H9 (cell line): ENCODE results near the gene ANAPC15. TPM values are rescaled to one million over a fixed set of nuclear protein-coding genes. Genes with fewer than 3 reads are reported as not detected.

Experiments
- DNase-seq: peaks from one replicate; pipeline ENCODE4 v3.0.0-alpha.2; 2017
- H2AFZ ChIP-seq: one replicate; pipeline ENCODE4 v1.6.1; 2013; ENCODE audit warnings: mild to moderate bottlenecking, low read length, control low read depth, moderate library complexity
- H2AK5ac ChIP-seq: 2 replicates; pipeline ENCODE4 v1.6.1; 2013; ENCODE audit warnings: low read length, control low read depth, mixed read lengths; ENCODE audit not compliant: insufficient read length
- H2BK120ac ChIP-seq: one replicate; pipeline ENCODE4 v1.6.1; 2013; ENCODE audit warnings: low read depth, mild to moderate bottlenecking, low read length, control low read depth, inconsistent platforms; ENCODE audit not compliant: poor library complexity, severe bottlenecking
- H2BK12ac ChIP-seq: 2 replicates; pipeline ENCODE4 v1.6.1; 2013; ENCODE audit warnings: low read length, control low read depth, mixed read lengths, low read depth; ENCODE audit not compliant: insufficient read length
- H2BK15ac ChIP-seq: 2 replicates; pipeline ENCODE4 v1.6.1; 2013; ENCODE audit warnings: low read depth, low read length, control low read depth
- H2BK20ac ChIP-seq: one replicate; pipeline ENCODE4 v1.6.1; 2013; ENCODE audit warnings: low read depth, mild to moderate bottlenecking, low read length, control low read depth, inconsistent platforms; ENCODE audit not compliant: poor library complexity, severe bottlenecking
- H2BK5ac ChIP-seq: 2 replicates; pipeline ENCODE4 v1.6.1; 2013; ENCODE audit warnings: low read length, control low read depth, mixed read lengths; ENCODE audit not compliant: insufficient read length
- H3K14ac ChIP-seq: 2 replicates; pipeline ENCODE4 v1.6.1; 2013; ENCODE audit warnings: low read length, control low read depth; ENCODE audit not compliant: insufficient read depth
- H3K18ac ChIP-seq: 2 replicates; pipeline ENCODE4 v1.6.1; 2013; ENCODE audit warnings: low read depth, mild to moderate bottlenecking, mixed read lengths, low read length, control low read depth; ENCODE audit not compliant: insufficient read length
- H3K23ac ChIP-seq: 2 replicates; pipeline ENCODE4 v1.6.1; 2013; ENCODE audit warnings: low read length, control low read depth, mixed read lengths, low read depth; ENCODE audit not compliant: insufficient read length
- H3K23me2 ChIP-seq: 2 replicates; pipeline ENCODE4 v1.6.1; 2013; ENCODE audit warnings: low read depth, mild to moderate bottlenecking, mixed read lengths, low read length, control low read depth; ENCODE audit not compliant: insufficient read length, poor library complexity, severe bottlenecking
- H3K27ac ChIP-seq: 2 replicates; pipeline ENCODE4 v1.5.1; 2013; ENCODE audit warnings: low read length, control low read depth, mixed read lengths, low read depth; ENCODE audit not compliant: insufficient read length
- H3K27me3 ChIP-seq: 2 replicates; pipeline ENCODE4 v1.6.1; 2013; ENCODE audit warnings: low read length, control low read depth, inconsistent platforms; ENCODE audit not compliant: insufficient read depth
- H3K4ac ChIP-seq: 2 replicates; pipeline ENCODE4 v1.6.1; 2013; ENCODE audit warnings: low read depth, mild to moderate bottlenecking, control low read depth, inconsistent platforms, low read length, moderate library complexity
- H3K4me1 ChIP-seq: 2 replicates; pipeline ENCODE4 v1.6.1; 2013; ENCODE audit warnings: low read length, control low read depth, inconsistent platforms; ENCODE audit not compliant: insufficient read depth
- H3K4me2 ChIP-seq: 2 replicates; pipeline ENCODE4 v1.6.1; 2013; ENCODE audit warnings: low read length, control low read depth, mixed read lengths; ENCODE audit not compliant: insufficient read length, insufficient read depth
- H3K56ac ChIP-seq: 2 replicates; pipeline ENCODE4 v1.6.1; 2013; ENCODE audit warnings: low read depth, mild to moderate bottlenecking, mixed read lengths, low read length, control low read depth; ENCODE audit not compliant: insufficient read length
- H3K79me1 ChIP-seq: 2 replicates; pipeline ENCODE4 v1.6.1; 2013; ENCODE audit warnings: low read depth, mild to moderate bottlenecking, moderate library complexity, low read length, control low read depth, inconsistent platforms; ENCODE audit not compliant: insufficient read depth, poor library complexity, severe bottlenecking
- H3K79me2 ChIP-seq: 2 replicates; pipeline ENCODE4 v1.6.1; 2013; ENCODE audit warnings: low read length, control low read depth, inconsistent platforms; ENCODE audit not compliant: insufficient read depth
- H3K9ac ChIP-seq: 2 replicates; pipeline ENCODE4 v1.6.1; 2013; ENCODE audit warnings: low read length, control low read depth, mixed read lengths; ENCODE audit not compliant: insufficient read length; ENCODE audit errors: extremely low read depth
- H3K9me3 ChIP-seq: one replicate; pipeline ENCODE4 v1.6.1; 2013; ENCODE audit warnings: low read depth, low read length, inconsistent platforms; ENCODE audit not compliant: control insufficient read depth
- H3T11ph ChIP-seq: one replicate; pipeline ENCODE4 v1.6.1; 2013; ENCODE audit warnings: mild to moderate bottlenecking, low read length, control low read depth, inconsistent platforms
- H4K20me1 ChIP-seq: one replicate; pipeline ENCODE4 v1.6.1; 2013; ENCODE audit not compliant: control insufficient read depth, insufficient read length, insufficient read depth
- H4K5ac ChIP-seq: 2 replicates; pipeline ENCODE4 v1.6.1; 2013; ENCODE audit warnings: low read depth, mild to moderate bottlenecking, mixed read lengths, low read length, control low read depth; ENCODE audit not compliant: insufficient read length
- H4K8ac ChIP-seq: replicated peaks from 2 replicates; pipeline ENCODE4 v1.6.1; 2013; ENCODE audit warnings: low read length, control low read depth, mixed read lengths, low read depth; ENCODE audit not compliant: insufficient read length
- H4K91ac ChIP-seq: 2 replicates; pipeline ENCODE4 v1.6.1; 2013; ENCODE audit warnings: low read depth, mild to moderate bottlenecking, moderate library complexity, mixed read lengths, low read length, control low read depth; ENCODE audit not compliant: insufficient read length
- H3K27ac Mint-ChIP-seq, 3 experiments: 2 replicates in 2 of 3; 3 replicates in 1 of 3; pipeline ENCODE4 v1.8.0; 2020 to 2021; ENCODE audit warnings: mixed read lengths in 3 of 3, mild to moderate bottlenecking in 1 of 3, moderate library complexity in 1 of 3
- H3K27me3 Mint-ChIP-seq: 2 replicates; pipeline ENCODE4 v1.8.0; 2021; ENCODE audit warnings: low read depth, mild to moderate bottlenecking, moderate library complexity, mixed read lengths
- H3K36me3 Mint-ChIP-seq, 3 experiments: 2 replicates in 2 of 3; 3 replicates in 1 of 3; pipeline ENCODE4 v1.8.0; 2020 to 2021; ENCODE audit warnings: low read depth in 3 of 3, mixed read lengths in 3 of 3; ENCODE audit not compliant: insufficient read depth in 1 of 3
- H3K4me1 Mint-ChIP-seq, 2 experiments: 2 replicates each; pipeline ENCODE4 v1.8.0; 2020; ENCODE audit warnings: mixed read lengths in 2 of 2
- H3K4me3 Mint-ChIP-seq, 2 experiments: 2 replicates in 1 of 2; 3 replicates in 1 of 2; pipeline ENCODE4 v1.8.0; 2020 to 2021; ENCODE audit warnings: mild to moderate bottlenecking in 2 of 2, mixed read lengths in 2 of 2, moderate library complexity in 1 of 2
- H3K9me3 Mint-ChIP-seq, 2 experiments: 2 replicates in 1 of 2; 3 replicates in 1 of 2; pipeline ENCODE4 v1.8.0; 2020; ENCODE audit warnings: mild to moderate bottlenecking in 2 of 2, mixed read lengths in 2 of 2, moderate library complexity in 1 of 2
- CTCF ChIP-seq: fragments of 200-600 bp; sonication (generic); conservative IDR thresholded peaks from 3 replicates; pipeline ENCODE4 v1.8.0; 2021; ENCODE audit warnings: antibody characterized with exemption, mild to moderate bottlenecking
- WGBS: extraction: QIAGEN DNeasy Blood & Tissue Kit; methylation state at CpG from one replicate; pipeline ENCODE4 v1.1.7; 2013; ENCODE audit warnings: missing lambda C conversion rate, low lambda C conversion rate, mixed read lengths; ENCODE audit not compliant: insufficient read length; ENCODE audit errors: extremely low coverage; 5-methylcytosine and 5-hydroxymethylcytosine counted together
- total RNA-seq: library from RNA; stranded (reverse); gene quantifications from 2 replicates; pipeline ENCODE4 v1.2.1, GENCODE V29; 2021

The ANAPC15 gene
- total RNA-seq, 1 experiment from 2014 or later, result 72.6 TPM

GRCh38 chr11:72078477-72078876, 34.0 kb downstream of the ANAPC15 start:
- no peaks in the 10 kb centered on the region for H3K9me3 ChIP-seq
- H3K4me1 ChIP-seq, result no peaks in the 10 kb centered on the region
- Mint-ChIP-seq H3K27ac (peak overlapping the region in 1 of 3 experiments; percentile 67; a peak in 1 of 7 replicates), H3K9me3 (no peaks in the 10 kb centered on the region), H3K36me3 (peaks cover 1 to 20% (median 14%) of the 10 kb centered on the region in 3 experiments), H3K4me3 (peak overlapping the region; percentile 80 to 95), H3K27me3 (no peaks in the 10 kb centered on the region; the same call in 1 of the 2 replicates), H3K4me1 (peaks cover 27 to 38% of the 10 kb centered on the region in 2 experiments)
- H4K5ac ChIP-seq, result no peak overlapping the region
- peaks cover 7% of the 10 kb centered on the region for H3K23me2 ChIP-seq
- no peak overlapping the region for H2BK12ac ChIP-seq
- no peak overlapping the region for H3K4me2 ChIP-seq
- H2AFZ ChIP-seq, result no peak overlapping the region
- no peak overlapping the region for H2BK120ac ChIP-seq
- no peak overlapping the region for H4K8ac ChIP-seq
- H3K4ac ChIP-seq, result no peak overlapping the region
- peaks cover 22% of the 10 kb centered on the region for H3K79me2 ChIP-seq
- no peak for TF ChIP-seq CTCF
- no peak overlapping the region for H3K27ac ChIP-seq
- H3K14ac ChIP-seq, result no peak overlapping the region
- no peaks in the 10 kb centered on the region for H3K27me3 ChIP-seq
- no peak overlapping the region for H2AK5ac ChIP-seq
- H3K79me1 ChIP-seq, result no peaks in the 10 kb centered on the region
- no peak overlapping the region for H3K56ac ChIP-seq
- H3K18ac ChIP-seq, result no peak overlapping the region
- no peak overlapping the region for H3K9ac ChIP-seq
- H4K91ac ChIP-seq, result no peak overlapping the region
- H3T11ph ChIP-seq, result no peak overlapping the region
- no CpG with 5 or more reads among the region's 6 CpGs for WGBS
- H2BK20ac ChIP-seq, result no peak overlapping the region
- DNase-seq, result no peak
- no peak overlapping the region for H2BK5ac ChIP-seq
- no peak overlapping the region for H3K23ac ChIP-seq
- H2BK15ac ChIP-seq, result no peak overlapping the region
- no peaks in the 10 kb centered on the region for H4K20me1 ChIP-seq
